HG02840 (cell line): ENCODE measurements around the gene OXSR1.
"Not testable (repeated sequence)": the region's sequence is repeated elsewhere in the genome, so short reads cannot be mapped to it uniquely, and the experiment has no call there.

Experiments used
- ATAC-seq: cut with Tn5 transposase; IDR thresholded peaks from one replicate; pipeline ENCODE4 v1.9.1; 2021; ENCODE audit warnings: mild to moderate bottlenecking, moderate library complexity, moderate number of reproducible peaks; ENCODE audit not compliant: unreplicated experiment, low FRiP score

OXSR1 gene

DNA sequence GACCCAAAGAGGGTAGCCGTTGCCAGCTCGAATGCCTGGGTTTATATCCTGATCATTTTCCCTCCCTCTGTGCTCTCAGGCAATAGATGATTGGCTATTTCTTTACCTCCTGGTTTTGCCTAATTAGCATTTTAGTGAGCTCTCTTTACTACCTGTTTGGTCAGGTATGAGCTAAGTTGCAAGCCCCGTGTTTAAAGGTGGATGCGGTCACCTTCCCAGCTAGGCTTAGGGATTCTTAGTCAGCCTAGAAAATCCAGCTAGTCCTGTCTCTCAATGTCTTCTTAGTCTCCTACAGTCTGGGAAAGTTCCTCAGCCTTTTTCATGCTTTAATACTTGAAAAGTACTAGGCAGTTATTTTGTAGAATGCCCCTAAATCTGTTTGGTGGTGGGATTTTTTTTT is 131.7 kb downstream of the OXSR1 start:
- ATAC-seq = not testable (repeated sequence)

DNA sequence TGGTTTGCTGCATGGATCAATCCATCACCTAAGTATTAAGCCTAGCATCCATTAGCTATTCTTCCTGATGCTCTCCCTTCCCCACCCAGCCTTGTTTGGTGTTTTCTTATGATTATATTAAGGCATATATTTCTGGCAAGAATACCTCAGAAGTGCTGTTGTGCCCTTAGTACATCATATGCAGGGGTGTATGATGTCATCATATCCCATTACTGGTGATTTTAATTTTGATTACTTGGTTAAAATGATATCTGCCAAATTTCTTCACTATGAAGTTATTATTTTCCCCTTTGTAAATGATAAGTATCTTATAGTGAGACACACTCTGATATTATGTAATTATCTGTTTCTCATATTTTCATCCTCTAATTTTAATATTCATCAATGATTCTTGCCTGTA is 132.2 kb downstream of the OXSR1 start:
- ATAC-seq = no peak

DNA sequence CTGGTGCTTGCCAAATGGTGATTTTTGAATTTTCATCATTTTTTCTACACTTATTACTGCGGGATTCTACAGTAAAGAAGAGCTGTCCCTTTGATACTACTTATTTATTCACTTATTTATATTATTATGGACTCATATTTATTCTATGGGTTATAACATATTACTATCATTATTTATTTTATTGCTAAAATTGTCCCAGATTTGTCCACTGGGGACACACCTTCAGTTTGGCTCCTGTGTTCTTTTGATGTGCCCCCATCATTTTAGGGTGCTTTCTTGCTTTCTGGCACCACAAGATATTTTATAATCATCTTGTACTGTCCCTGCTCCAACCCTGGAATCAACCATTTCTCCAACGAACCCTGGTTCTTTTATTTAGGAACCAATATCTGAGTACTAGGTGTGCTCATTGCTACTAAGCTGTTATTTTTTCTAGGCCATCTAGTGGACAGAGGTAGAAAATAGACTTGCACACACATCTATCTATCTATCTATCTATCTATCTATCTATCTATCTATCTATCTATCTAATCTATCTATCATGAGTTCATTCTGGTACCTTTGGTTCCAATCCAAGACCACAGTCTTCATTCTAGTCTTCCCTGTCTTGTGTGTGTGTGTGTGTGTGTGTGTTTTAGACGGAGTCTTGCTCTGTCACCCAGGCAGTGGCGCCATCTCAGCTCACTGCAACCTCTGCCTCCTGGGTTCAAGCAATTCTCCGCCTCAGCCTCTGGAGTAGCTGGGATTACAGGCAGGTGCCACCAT is 132.8 kb downstream of the OXSR1 start:
- no peak for ATAC-seq
